Measurements from ENCODE around the gene DDX5.

DDX5 gene

GRCh38 chr17:64515829-64516228, 9.7 kb upstream of the DDX5 start:
- TF ChIP-seq CTCF (IDR thresholded peaks at IDR 0.05; ENCODE audit: low read depth, low read length, missing control alignments), result no peak
- H3K4me3 ChIP-seq (replicated peaks; ENCODE audit: low read depth, low read length), result no peak overlapping the region
- no peak for DNase-seq (ENCODE audit: extremely low read depth, low read depth)

GRCh38 chr17:64515419-64515818, 9.3 kb upstream of the DDX5 start:
- TF ChIP-seq CTCF (IDR thresholded peaks at IDR 0.05; ENCODE audit: low read depth, low read length, missing control alignments), result no peak
- no peak for DNase-seq (ENCODE audit: extremely low read depth, low read depth)
- no peak overlapping the region for H3K4me3 ChIP-seq (replicated peaks; ENCODE audit: low read depth, low read length)

- no peak for TF ChIP-seq CTCF (IDR thresholded peaks at IDR 0.05; ENCODE audit: low read depth, low read length, missing control alignments)
- DNase-seq (ENCODE audit: extremely low read depth, low read depth), result no peak
- no peak overlapping the region for H3K4me3 ChIP-seq (replicated peaks; ENCODE audit: low read depth, low read length)
Observed at GRCh38 chr17:64509179-64509578, 3.1 kb upstream of the DDX5 start.

- H3K4me3 ChIP-seq (replicated peaks; ENCODE audit: low read depth, low read length), result peak overlapping the region; percentile 98; the same call in 1 of the 2 replicates
- no peak for DNase-seq (ENCODE audit: extremely low read depth, low read depth)
- TF ChIP-seq CTCF (IDR thresholded peaks at IDR 0.05; ENCODE audit: low read depth, low read length, missing control alignments), result no peak
Observed at GRCh38 chr17:64508683-64509082, 2.6 kb upstream of the DDX5 start.

GRCh38 chr17:64507413-64507782, 1.3 kb upstream of the DDX5 start:
- DNase-seq (ENCODE audit: extremely low read depth, low read depth), result peak; percentile 61

GRCh38 chr17:64506576-64507412, 705 bp upstream of the DDX5 start, which contains the start of gene CEP95:
CEP95 (plus strand) TSS chr17:64506977; CDS start chr17:64507098, 121 bp downstream.
- peak; percentile 88 for DNase-seq (ENCODE audit: extremely low read depth, low read depth)
- peak within 1 kb of the TSS; percentile 98 for H3K4me3 ChIP-seq (replicated peaks; ENCODE audit: low read depth, low read length)
- no peak for TF ChIP-seq CTCF (IDR thresholded peaks at IDR 0.05; ENCODE audit: low read depth, low read length, missing control alignments)

More at GRCh38 chr17:64507413-64507782, 1.3 kb upstream of the DDX5 start:
- peak; percentile 44 for TF ChIP-seq CTCF (IDR thresholded peaks at IDR 0.05; ENCODE audit: low read depth, low read length, missing control alignments)
- H3K4me3 ChIP-seq (replicated peaks; ENCODE audit: low read depth, low read length), result peak overlapping the region; percentile 98
